Stimulated activated CD4-positive, alpha-beta T cell treated with anti-CD3 and anti-CD28 coated beads, Interleukin-1b, Interleukin-23, amount 100 ng/mL, for 24 hours (primary cell): ENCODE results near the gene TIMM21.

Source experiments
- DNase-seq, 4 experiments: peaks; one replicate each; pipeline ENCODE4 v3.0.0-alpha.2; 2020; ENCODE audit warnings: low read depth in 4 of 4, low spot score in 1 of 4

TIMM21 gene

GRCh38 chr18:74186661-74187060 lies 38.3 kb downstream of the TIMM21 start:
- no peak for DNase-seq

GRCh38 chr18:74190086-74190485 lies 41.8 kb downstream of the TIMM21 start:
- DNase-seq: no peak

- no peak for DNase-seq
Measured at GRCh38 chr18:74191577-74191976, 43.3 kb downstream of the TIMM21 start.

GRCh38 chr18:74194691-74195090 lies 46.4 kb downstream of the TIMM21 start:
- DNase-seq: no peak

GRCh38 chr18:74196220-74197119 lies 48.1 kb downstream of the TIMM21 start:
- DNase-seq: peak in 3 of 4 experiments; percentile 6 to 10 (median 10)

GRCh38 chr18:74197705-74198341 lies 49.5 kb downstream of the TIMM21 start:
- DNase-seq: no peak

- no peak for DNase-seq
Measured at GRCh38 chr18:74198453-74198852, 50.1 kb downstream of the TIMM21 start.

- DNase-seq: no peak
Measured at GRCh38 chr18:74200780-74201179, 52.5 kb downstream of the TIMM21 start.

- DNase-seq: no peak
Measured at GRCh38 chr18:74203811-74204210, 55.5 kb downstream of the TIMM21 start.

GRCh38 chr18:74204526-74205152 lies 56.3 kb downstream of the TIMM21 start:
- DNase-seq: peak in 1 of 4 experiments; percentile 12
